Fibroblast of pulmonary artery (primary cell): ENCODE data around the gene MANEAL.

Experiments
- DNase-seq: peaks from one replicate; pipeline ENCODE4 v3.0.0-alpha.2; 2010; ENCODE audit warnings: low read depth
- H3K4me3 ChIP-seq: replicated peaks from 2 replicates; pipeline ENCODE4 v1.5.1; 2011; ENCODE audit warnings: low read depth, mild to moderate bottlenecking, control low read depth, low read length, moderate library complexity
- TF ChIP-seq, protein P1 (sequence below): IDR thresholded peaks from 2 replicates; pipeline ENCODE4 v1.5.1; 2011; ENCODE audit warnings: mild to moderate bottlenecking, control low read depth, low read length, inconsistent platforms; ENCODE audit errors: missing control alignments

The MANEAL gene

DNA sequence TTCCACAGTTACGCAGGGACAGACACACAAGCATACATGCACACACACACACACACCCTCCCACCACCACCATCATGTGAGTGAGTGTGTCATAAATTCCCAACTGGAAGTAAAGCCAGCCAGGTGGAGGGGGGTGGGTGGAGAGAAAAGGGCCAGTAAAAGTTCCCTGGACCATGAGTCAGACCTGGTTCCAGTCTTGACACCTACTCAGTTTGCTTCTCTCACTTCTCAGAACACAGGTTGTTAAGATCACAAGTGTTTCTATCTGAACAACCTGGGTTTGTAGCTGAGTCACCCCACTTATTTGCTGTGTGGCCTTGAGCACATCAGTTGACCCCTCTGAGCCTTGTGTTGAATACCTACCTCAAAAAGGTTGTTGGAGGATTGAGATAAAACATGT is 38.4 kb upstream of the MANEAL start:
- no peak overlapping the region for H3K4me3 ChIP-seq
- DNase-seq = no peak
- TF ChIP-seq, protein P1, sequence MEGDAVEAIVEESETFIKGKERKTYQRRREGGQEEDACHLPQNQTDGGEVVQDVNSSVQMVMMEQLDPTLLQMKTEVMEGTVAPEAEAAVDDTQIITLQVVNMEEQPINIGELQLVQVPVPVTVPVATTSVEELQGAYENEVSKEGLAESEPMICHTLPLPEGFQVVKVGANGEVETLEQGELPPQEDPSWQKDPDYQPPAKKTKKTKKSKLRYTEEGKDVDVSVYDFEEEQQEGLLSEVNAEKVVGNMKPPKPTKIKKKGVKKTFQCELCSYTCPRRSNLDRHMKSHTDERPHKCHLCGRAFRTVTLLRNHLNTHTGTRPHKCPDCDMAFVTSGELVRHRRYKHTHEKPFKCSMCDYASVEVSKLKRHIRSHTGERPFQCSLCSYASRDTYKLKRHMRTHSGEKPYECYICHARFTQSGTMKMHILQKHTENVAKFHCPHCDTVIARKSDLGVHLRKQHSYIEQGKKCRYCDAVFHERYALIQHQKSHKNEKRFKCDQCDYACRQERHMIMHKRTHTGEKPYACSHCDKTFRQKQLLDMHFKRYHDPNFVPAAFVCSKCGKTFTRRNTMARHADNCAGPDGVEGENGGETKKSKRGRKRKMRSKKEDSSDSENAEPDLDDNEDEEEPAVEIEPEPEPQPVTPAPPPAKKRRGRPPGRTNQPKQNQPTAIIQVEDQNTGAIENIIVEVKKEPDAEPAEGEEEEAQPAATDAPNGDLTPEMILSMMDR = no peak

DNA sequence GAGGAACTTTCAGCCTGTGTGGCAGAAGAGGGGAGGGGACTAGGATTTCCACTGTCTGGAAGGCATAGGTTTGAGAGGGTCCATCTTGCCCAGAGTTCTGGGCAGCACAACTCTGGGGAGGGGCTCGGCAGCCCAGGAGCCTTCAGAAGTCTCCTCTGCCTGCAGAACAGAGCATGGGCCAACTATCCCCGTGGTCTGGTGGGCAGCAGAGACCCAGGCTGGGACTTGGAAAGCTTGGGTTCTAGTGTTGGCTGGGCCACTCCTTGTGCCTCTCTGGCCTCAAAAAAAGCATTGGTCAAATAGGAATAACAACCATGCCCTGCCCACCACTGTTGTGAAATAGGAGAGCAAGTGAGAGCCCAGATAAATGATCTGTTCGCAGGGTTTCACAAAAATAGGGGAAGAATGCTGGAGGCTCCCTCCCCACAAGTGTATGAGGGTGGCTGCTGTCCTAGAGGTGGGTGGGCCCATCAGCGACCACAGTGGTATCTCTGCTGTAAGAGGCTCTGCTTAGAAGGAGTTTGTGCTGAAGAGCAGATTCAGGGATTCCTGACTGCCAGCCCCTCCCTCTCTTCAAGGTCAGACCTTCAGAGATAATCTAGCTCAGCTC is 37.6 kb upstream of the MANEAL start:
- no peak for DNase-seq
- no peak overlapping the region for H3K4me3 ChIP-seq
- TF ChIP-seq, protein P1 = no peak

DNA sequence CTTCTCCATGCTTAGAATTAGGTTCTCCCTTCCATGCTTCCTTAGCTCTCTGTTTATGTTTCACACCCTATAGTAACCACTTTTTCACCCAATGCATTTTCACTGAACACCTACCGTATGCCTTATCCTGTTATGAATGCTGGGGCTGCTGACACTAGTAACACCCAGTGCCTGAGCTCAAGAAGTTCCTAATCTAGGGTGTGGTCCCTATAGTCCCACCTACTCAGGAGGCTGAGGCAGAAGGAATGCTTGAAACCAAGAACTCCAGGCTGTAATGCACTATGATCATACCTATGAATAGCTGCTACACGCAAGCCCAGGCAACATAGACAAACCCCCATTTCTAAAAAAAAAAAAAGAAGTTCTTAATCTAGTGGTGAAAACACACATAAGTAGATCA is 34.2 kb upstream of the MANEAL start:
- TF ChIP-seq, protein P1 = no peak
- DNase-seq = no peak
- no peak overlapping the region for H3K4me3 ChIP-seq

DNA sequence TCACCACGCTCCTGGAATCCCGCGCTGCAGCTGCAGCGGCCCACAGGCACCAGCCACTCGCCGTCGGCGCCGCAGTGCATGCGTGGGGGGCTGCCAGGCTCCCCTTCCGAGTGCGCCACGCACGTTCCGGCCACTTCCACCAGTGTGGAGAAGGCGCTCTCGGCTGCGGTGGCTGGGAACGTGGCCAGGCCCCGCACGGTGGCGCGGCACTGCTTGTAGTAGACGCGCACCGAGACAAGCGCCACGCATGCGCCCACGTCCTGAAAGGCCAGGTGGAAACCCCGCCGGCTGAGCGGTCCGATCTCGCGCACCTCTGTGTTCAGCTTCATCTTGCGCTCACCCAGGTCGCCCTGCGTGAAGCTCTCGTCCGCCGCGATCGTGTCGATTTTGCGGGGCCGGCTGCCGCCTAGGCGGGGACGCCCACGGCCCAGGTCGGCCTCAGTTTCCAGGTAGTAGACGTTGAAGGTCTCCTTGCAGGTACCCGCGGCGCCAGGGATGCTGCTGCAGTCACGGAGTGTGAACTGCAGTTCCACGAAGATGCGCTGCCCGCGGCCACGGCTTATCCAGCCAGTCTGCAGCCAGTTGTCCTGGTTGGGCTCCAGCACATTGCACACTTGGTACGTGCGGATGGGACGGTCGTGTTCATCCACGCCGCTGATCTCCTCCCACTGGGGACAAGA is 32.1 kb upstream of the MANEAL start:
- no peak overlapping the region for H3K4me3 ChIP-seq
- no peak for DNase-seq
- TF ChIP-seq, protein P1 = no peak

DNA sequence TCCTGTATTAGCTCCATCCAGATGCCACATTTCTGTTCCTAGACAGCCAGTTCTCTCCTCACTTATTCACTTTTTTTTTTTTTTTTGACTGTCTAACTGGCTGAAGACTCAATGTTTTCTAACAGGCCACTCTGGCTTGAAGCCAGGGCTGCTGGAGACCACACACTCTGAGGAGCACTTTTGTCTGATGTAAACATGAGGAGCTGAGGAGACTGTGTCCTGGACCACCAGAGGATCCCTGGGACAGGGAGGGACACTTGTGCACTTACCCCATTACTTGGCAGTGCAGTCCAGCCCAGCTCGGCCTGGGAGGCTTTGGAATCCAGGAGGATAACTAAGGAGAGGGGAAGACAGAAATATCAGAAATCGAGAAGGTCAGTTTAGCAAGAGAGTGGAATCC is 31.1 kb upstream of the MANEAL start:
- TF ChIP-seq, protein P1 = no peak
- DNase-seq = no peak
- H3K4me3 ChIP-seq = no peak overlapping the region

DNA sequence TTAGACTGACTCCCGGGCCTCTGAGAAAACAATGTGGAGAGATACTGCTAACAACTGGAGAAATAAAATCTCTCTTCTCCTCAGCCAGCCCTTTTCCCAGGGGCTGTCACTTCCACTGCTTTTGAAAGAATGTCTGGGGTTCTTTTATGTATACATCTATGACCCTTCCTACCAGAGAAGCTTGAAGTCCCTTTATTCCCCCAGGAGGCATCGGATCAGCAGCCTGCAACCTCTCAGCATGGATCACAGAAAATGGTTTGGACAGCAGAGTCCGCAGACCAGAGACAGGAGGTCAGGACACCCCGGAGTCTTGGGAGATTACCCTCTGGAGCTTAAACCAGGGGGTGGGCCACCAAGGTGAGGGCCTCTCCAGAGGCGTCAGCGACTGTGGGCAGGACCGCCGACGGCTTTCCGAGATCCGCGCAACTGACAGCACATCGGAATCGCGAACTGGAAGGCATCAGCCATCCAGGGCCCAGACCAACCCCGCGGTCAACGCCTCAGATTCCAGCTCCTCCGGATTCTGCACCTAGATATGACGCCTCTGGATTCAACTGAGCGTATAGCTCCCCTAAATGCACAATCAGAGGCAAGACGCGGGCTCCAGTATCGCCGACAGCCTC is 29.7 kb upstream of the MANEAL start:
- DNase-seq = no peak
- H3K4me3 ChIP-seq = no peak overlapping the region
- TF ChIP-seq, protein P1 = no peak

DNA sequence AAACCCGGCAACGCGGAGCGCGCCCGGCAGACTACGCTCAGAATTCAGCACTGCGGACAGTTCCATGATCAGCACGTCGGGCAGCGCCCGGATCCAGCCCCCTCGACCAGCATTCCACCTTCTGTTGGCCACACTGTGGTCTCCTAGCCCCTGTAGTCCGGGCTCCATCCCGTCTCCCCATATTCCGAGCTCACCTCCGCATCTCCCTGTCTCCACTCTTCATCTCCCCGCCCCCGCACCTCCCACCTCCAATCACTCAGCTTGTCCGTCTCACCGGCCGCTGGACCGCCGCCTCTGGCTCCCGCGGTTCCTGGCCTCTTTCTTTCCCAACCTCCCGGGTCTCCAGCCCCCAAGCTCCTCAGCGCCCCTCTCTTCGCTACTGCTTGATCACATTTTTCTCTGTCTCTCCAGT is 29.2 kb upstream of the MANEAL start:
- TF ChIP-seq, protein P1 = no peak
- no peak overlapping the region for H3K4me3 ChIP-seq
- peak; percentile 60 for DNase-seq
